Type B pancreatic cell (in vitro differentiated cells): ENCODE data around the gene PHAX. TPM values are rescaled to one million over a fixed set of nuclear protein-coding genes. Genes with fewer than 3 reads are reported as not detected.
"Not testable (repeated sequence)": the region's sequence is repeated elsewhere in the genome, so short reads cannot be mapped to it uniquely, and the experiment has no call there.

ENCODE experiments used
- DNase-seq: peaks from one replicate; pipeline ENCODE4 v3.0.0; 2021; ENCODE audit warnings: mixed read lengths; ENCODE audit not compliant: unreplicated experiment; ENCODE audit errors: extremely low spot score
- H3K27ac Mint-ChIP-seq: 2 replicates; pipeline ENCODE4 v1.8.0; 2021; ENCODE audit warnings: mild to moderate bottlenecking, mixed read lengths
- H3K27me3 Mint-ChIP-seq: 2 replicates; pipeline ENCODE4 v1.8.0; 2021; ENCODE audit warnings: mixed read lengths
- H3K36me3 Mint-ChIP-seq: 2 replicates; pipeline ENCODE4 v1.8.0; 2021; ENCODE audit warnings: mixed read lengths
- H3K4me1 Mint-ChIP-seq: one replicate; pipeline ENCODE4 v1.8.0; 2021; ENCODE audit warnings: mixed read lengths; ENCODE audit not compliant: unreplicated experiment
- H3K4me3 Mint-ChIP-seq: 2 replicates; pipeline ENCODE4 v1.8.0; 2021; ENCODE audit warnings: mild to moderate bottlenecking, mixed read lengths
- H3K9me3 Mint-ChIP-seq: 2 replicates; pipeline ENCODE4 v1.8.0; 2021; ENCODE audit warnings: mixed read lengths
- CTCF ChIP-seq: fragments of 200-600 bp; sonication (generic); conservative IDR thresholded peaks from 2 replicates; pipeline ENCODE4 v1.5.0; 2021; ENCODE audit warnings: antibody characterized with exemption, mild to moderate bottlenecking
- total RNA-seq: library from RNA; stranded (reverse); gene quantifications from 2 replicates; pipeline ENCODE4 v1.2.1, GENCODE V29; 2021; ENCODE audit warnings: low replicate concordance

The PHAX gene
- total RNA-seq, 1 donor from 2014 or later, result 43.2 TPM

GRCh38 chr5:126597156-126597555 is 3.6 kb upstream of the PHAX start:
- Mint-ChIP-seq H3K27ac (no peak overlapping the region), H3K4me1 (peaks cover 24% of the 10 kb centered on the region), H3K9me3 (peaks cover 10% of the 10 kb centered on the region), H3K36me3 (peaks cover 4% of the 10 kb centered on the region), H3K27me3 (no peaks in the 10 kb centered on the region), H3K4me3 (peak overlapping the region; percentile 36)
- no peak for TF ChIP-seq CTCF
- DNase-seq, result no peak

- peaks cover 10% of the 10 kb centered on the region for H3K9me3 Mint-ChIP-seq
- no peaks in the 10 kb centered on the region for H3K27me3 Mint-ChIP-seq
- peaks cover 16% of the 10 kb centered on the region for H3K4me1 Mint-ChIP-seq
- peak overlapping the region; percentile 90 for H3K4me3 Mint-ChIP-seq
- DNase-seq, result no peak
- peaks cover 4% of the 10 kb centered on the region for H3K36me3 Mint-ChIP-seq
- TF ChIP-seq CTCF, result no peak
- H3K27ac Mint-ChIP-seq, result peak overlapping the region; percentile 88
Measured at GRCh38 chr5:126599499-126599898, 1.2 kb upstream of the PHAX start.

GRCh38 chr5:126599971-126600630 is 646 bp upstream of the PHAX start:
- Mint-ChIP-seq H3K4me3 (peak overlapping the region; percentile 90), H3K4me1 (peaks cover 16% of the 10 kb centered on the region), H3K27ac (peak overlapping the region; percentile 88)
- not testable (repeated sequence) for H3K27me3 Mint-ChIP-seq, H3K9me3 Mint-ChIP-seq, DNase-seq, H3K36me3 Mint-ChIP-seq

- Mint-ChIP-seq H3K9me3 (peaks cover 5% of the 10 kb centered on the region), H3K36me3 (peaks cover 17% of the 10 kb centered on the region), H3K4me3 (peak overlapping the region; percentile 58), H3K4me1 (peaks cover 17% of the 10 kb centered on the region), H3K27me3 (no peaks in the 10 kb centered on the region), H3K27ac (no peak overlapping the region)
- no peak for TF ChIP-seq CTCF
- DNase-seq, result no peak
Measured at GRCh38 chr5:126603402-126603991, 2.8 kb downstream of the PHAX start.

GRCh38 chr5:126605525-126605924 is 4.8 kb downstream of the PHAX start:
- H3K36me3 Mint-ChIP-seq, result peaks cover 23% of the 10 kb centered on the region
- no peaks in the 10 kb centered on the region for H3K27me3 Mint-ChIP-seq
- H3K9me3 Mint-ChIP-seq, result no peaks in the 10 kb centered on the region
- no peak for DNase-seq
- peaks cover 15% of the 10 kb centered on the region for H3K4me1 Mint-ChIP-seq
- no peak overlapping the region for H3K27ac Mint-ChIP-seq
- peak overlapping the region; percentile 29 for H3K4me3 Mint-ChIP-seq
- no peak for TF ChIP-seq CTCF

GRCh38 chr5:126610160-126610559 is 9.4 kb downstream of the PHAX start:
- Mint-ChIP-seq H3K4me1 (peaks cover 6% of the 10 kb centered on the region), H3K9me3 (no peaks in the 10 kb centered on the region), H3K36me3 (peaks cover 36% of the 10 kb centered on the region), H3K4me3 (no peak overlapping the region), H3K27me3 (no peaks in the 10 kb centered on the region), H3K27ac (no peak overlapping the region)
- no peak for TF ChIP-seq CTCF
- DNase-seq, result no peak
